Brain pericyte (primary cell): ENCODE results near the gene METTL23.

Source experiments
- DNase-seq: peaks from one replicate; pipeline ENCODE4 v3.0.0-alpha.2; 2012; ENCODE audit warnings: low read depth, low spot score

METTL23 gene, protein sequence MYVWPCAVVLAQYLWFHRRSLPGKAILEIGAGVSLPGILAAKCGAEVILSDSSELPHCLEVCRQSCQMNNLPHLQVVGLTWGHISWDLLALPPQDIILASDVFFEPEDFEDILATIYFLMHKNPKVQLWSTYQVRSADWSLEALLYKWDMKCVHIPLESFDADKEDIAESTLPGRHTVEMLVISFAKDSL

DNA sequence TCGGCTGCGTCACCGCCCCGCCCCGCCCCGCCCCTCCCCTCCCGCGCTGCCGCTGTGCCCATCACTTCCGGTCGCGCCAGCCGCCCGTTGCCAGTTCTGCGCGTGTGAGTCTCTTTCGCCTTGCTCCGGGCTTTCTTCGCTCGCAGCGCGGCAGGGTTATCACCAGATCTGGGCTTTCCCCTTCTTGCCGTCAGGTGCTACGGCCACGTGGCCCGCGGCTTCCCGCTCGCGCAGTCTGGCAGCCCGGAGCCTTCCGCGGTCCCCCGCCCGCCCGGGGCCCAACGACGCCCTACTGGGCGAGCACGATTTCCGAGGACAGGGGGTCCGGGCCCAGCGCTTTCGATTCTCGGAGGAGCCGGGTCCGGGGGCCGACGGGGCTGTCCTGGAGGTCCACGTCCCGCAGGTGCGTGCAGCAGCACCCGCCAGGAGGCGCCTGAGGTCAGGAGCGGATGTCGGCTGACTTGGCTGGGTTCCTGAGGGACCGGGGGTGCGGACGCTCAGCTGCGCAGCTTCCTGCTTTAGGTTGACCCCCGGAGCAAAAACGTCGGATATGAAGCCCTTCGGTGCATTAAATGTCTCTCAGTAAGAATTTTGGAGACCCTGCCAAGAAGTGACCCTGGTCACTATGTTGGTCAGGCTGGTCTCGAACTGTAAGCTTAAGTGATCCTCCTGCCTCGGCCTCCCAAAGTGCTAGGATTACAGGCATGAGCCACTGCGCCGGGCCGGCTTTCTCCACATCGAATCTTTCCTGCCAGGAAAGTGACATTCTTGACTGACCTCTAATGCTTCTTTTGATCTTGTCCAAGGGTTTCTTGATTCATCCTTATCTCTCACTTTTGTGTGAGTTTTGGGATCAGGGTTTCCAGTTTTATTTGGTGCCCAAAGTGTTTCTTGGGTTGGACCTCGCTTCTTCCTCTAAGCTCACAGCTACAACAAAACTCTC, at the start of gene METTL23:
Gene METTL23, plus strand, starts transcription at position 64 of the 943 bp plus-strand sequence. CDS start 2,872 bp downstream, outside the sequence.
- DNase-seq, result no peak

DNA sequence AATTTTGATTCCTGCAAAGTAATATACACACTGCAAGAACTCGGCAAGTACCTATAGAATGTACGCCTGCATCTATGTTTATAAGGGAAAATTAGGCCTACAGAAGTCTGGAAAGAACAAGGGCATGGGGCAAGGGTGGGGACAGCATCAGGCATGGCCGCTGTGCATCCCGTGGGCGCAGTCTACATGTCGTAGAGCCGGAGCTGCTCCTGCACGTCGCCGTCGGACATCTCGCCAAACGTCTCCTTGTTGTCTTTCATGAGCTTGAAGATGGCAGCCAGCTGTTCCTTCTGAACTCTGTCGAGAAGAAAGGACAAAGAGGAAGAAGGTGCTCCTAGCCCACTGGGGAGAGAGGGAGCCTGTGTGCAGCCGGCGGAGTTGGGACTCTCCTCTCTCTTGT, 49.2 kb upstream of the METTL23 start:
- no peak for DNase-seq

DNA sequence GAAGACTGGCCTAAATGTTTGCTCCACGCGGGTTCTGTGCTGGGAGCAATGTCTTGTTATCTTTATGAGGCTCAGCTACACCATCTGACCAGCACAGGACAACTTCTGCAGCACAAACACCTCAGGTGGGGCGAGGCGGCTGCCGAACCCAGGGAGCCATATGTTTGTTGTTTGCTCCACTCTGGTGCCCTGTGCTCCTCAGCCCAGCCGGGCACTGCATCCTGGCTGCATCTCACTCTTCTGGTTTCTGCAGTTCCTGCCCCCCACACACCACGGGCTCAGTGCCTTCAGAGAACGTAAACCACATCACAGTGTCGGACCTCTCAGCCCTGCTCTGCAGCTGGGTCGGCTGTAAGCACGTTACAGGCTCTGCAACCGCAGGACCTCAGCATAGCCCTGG, 48.3 kb upstream of the METTL23 start:
- no peak for DNase-seq

DNA sequence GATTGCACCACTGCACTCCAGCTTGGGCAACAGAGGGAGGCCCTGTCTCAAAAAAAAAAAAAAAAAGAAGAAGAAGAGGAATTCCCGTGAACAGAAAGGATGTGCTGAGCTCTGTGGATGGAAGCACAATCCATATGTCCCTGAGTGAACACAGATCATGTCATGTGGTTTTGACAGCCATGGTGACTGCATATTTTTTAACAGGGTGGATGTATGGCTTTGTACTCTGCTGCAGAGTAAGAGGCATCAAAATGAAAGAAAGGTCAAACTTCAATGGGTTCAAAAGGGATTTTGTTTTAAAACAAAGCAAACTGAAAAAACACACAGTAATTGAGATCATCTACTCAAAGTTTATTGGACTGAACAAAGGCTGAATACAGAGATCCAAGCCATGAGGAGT, 47.4 kb upstream of the METTL23 start:
- DNase-seq, result no peak

DNA sequence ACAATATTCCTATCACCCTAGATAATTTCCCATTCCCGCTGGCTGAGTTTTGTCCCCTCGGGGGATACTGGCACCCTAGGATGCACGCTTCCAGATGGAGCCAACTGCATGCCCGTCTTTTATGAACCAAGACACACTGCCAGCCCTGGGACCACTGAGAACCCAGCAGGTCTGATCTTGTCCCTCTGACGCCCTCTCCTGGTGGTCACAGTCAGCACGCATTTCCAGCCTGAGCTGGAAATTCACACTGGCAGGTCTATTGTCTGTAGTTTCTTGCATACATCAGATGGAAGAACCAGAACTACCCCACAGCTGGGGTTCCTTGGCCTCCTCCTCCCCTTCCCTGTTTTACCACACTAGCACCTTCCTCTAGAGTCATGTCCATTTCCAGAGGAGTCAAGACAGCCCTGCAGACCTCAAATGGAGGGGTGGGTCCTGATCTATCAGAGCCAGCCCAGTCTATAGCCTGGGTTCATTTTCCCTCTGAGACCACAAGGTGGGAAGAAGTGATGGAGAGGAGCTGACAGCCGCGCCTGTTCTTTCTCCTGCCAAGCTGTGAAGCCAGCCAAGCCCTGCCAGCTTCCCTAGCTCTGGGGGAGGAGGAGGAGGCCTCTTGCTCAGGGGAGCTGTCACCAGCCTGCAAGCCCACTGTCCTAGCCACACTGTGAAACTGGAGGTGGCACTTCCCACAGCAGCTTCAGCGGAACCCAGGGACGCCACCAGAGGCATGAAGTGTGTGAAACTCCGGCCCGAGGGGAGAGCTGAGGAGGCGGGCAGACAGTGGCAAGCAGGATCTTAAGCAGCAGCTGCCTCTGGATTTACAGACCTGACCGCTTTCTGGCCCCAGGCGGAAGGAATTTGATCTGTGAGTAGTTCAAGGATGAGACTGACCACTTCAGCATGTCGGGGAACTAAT, 45.2 kb upstream of the METTL23 start:
- DNase-seq, result no peak

DNA sequence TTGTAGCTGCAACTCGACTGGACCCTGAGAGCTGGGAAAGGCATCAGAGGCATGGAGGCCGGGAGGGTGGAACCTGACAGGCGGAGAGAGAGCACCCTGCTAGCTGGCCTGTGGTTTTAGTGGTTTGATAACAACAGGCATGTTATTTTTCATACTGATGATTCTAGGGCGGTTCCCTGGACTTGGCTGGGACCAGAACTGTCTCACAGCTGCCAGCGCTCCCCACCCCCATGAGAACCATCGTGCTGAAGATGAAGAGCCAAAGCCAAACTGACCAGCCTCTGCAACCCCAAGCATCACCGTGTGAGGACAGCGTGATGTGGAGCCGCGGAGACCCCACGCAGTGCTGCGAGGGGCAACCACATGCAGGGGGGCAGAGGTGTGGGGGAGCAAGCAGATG, 44.3 kb upstream of the METTL23 start:
- DNase-seq, result no peak

DNA sequence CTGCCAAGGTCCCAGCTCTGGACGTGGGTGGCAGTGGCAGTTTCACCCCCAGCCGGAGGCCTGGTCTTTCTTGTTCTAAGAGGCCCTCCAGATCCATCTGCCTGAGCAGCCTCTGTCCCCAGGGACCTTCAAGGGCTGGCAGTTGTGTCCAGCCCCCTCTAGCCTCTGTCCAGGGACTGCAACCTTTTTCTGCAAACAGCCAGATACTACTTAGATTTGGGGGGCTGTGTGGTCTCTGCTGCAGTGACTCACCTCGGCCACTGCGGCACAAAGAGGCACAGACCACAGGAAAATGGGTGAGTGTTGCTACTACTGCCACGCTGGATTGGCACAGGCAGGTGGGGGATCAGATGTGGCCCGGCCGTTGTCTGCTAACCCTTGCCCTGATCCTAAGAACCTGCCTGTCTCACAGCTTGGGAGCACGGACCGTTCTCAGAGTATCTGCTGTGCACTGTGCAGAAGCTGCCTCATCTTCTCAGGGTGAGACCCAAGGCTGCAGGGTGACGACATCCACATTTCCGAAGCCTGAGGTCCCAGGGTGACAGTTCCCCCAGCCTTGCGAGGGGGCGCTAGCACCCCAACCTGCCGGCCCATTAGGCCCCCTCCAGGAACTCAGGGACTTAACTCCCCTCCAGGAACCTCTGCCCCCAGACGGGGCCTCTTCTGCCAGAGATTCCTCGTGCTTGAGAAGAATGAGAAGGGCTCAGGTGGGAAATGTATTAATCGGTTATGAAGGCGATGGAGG, 43.5 kb upstream of the METTL23 start:
- DNase-seq, result no peak

DNA sequence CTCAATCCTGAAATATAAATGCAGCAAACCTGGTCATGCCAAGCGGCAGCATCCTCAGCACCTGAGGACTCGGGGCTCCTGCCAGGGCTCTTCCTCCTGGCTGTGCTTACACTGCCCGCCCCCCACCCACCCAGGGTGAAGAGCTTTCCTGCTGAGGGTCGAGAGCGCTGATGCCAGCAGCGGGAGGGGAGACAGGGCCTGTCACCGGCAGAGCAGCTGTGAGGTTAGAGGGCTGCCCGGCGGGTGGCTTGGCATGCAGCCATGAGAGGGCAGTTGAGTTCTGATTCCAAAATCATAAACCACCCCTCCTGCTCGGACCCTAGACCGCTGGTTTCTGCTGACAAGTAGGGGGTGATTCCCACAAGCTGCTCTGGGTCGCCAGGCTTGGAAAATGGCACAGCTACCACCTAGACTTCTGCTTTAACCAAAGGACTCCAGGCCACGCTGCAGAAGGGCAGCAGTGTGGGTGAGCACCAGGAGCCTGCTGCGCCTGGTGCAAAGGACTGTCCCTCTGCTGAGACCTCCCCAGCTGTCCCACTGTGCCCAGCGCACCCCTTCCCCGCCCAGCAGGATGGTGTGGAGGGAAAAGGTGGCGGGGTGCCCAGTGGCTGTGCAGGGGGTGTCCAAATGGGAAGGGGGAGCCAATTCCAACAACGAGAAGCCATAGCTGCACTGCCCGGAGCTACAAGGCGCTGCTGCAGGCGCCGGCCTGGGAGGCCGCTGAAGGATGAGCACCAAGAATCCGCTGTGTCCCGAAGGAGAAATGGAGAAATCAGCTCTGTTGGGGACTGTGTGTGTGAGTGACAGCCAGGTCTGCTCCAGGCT, 42.5 kb upstream of the METTL23 start:
- no peak for DNase-seq

DNA sequence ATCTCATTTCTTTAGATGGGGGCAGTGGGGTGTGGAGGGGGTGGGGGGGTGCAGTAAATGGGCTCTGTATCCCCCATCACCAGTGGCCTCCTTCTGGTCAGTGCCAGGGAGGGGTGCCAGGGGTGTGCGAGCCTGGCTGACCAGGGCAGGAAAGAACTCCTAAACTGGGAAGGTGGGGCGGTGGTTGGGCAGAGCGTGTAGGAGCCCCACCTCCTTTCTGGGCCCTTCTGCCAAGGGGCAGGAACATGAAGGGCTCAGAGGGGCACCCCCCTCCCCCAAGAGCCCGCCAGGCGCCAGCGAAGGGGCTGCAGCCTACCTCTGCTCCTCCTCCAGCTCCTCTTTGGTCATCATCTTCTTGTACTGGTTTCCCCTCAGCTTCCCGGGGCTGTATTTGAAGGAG, 41.9 kb upstream of the METTL23 start:
- DNase-seq, result no peak

DNA sequence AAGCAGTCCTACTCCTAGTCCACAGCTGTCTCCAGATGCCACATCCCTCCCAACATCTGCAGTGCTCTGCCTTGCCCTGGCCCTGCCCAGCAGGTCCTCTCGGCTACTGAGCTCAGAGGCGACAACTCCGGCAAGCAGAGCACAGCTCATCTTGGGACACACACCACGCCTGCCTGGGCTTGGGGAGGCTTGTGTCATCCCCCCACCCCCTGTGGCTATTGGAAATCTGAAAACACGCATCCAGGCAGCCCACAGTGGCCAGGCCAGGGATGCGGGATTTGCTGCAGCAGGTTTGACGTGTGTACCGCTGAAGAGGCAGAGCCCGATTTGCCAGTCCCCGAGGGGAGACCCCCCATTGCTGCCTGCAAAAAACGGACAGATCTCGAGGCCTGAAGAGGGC, 41.3 kb upstream of the METTL23 start:
- no peak for DNase-seq

DNA sequence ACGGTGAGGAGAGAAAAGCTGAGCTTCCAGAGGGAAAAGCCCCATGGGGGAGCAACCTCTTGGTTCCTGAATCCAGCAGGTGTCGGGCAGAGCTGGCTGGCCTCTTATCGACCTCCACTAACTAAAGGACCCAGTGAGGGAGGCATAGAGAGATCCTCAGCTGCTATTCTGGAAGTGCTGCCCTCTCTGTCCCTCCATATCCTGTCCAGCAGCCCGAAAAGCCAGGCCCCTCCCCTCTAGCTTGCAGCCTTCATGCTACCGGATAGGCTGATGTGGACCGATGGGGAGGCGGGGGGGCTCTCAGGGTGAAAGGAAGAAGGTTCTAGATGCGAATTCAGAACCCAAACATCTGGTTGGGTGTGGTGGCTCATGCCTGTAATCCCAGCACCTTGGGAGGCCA, 40.8 kb upstream of the METTL23 start:
- no peak for DNase-seq

DNA sequence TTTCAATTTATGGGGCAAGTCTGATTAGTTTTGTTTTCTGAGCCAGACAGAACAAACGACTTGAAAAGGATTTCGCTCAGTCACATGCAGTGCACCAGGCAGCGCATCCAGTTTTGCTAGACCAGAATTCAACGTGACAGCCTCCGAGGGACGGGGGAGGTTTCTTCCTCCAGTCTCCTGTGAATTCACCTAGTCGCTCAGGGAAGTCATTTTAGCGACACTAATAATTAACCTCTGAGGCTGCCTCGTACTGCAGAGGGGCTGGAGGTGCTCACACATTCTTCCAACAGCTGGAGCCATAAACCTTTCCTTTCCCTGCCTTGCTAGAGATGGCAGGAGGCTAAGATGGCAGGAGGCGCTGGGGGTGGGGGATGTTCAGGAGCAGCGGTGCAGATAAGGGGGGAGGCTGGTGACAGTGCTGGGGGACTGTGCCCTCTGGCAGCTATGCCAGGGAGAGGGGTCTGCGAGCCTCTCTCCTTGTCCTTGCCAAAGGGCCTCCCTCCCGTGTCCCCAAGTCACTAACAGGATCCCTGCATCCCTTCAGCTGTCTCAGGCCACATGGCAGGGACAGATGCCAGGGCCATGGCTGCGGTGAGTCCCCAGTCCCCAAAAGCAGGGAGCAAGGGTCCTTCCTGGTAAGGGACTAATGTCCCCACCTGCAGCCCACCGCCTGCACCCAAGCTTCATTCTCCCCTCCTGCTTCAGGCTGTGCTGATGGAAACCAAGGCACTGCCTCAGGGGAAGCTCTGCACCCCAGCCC, 39.9 kb upstream of the METTL23 start:
- no peak for DNase-seq

DNA sequence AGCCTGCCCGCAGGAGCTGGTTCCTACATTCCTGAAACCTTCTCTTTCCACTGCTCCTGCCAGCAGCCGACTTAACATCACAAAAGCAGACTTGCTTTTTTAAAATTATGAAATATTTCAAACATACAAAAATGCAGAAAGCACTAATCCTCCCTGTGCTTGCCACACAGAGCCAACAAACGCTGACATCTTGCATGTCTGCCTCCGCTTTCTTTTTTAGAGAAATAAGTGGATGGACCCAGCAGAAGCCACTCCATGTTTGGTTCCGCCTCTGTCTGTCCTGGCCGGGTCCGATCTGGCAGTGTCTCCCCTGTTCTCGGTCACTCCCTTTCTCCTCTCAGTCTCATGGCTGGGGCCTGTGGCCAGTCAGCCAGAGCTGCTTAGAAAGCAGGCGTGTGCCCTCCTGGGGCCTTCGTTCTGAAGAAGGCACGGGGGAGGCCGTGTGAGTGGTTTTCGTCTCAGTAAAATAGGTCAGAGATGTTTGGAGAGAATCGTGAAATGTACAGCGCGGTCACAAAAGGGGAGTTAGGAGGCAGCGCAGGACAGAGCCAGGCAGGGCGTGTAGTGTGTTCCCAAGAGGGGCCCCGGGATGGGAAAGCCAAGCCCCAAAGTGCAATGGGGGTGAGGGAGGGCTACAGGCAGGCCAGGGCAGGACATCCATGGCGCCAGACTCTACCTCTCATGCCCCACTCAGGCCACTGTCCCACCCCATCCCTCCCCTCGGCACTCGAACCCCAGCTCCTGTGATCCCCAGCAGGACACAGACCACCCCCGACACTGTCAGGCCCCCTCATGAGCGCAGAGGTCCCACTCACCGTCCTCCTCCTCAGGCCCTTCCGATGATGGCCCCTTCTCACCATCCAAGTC, 39.1 kb upstream of the METTL23 start:
- no peak for DNase-seq

DNA sequence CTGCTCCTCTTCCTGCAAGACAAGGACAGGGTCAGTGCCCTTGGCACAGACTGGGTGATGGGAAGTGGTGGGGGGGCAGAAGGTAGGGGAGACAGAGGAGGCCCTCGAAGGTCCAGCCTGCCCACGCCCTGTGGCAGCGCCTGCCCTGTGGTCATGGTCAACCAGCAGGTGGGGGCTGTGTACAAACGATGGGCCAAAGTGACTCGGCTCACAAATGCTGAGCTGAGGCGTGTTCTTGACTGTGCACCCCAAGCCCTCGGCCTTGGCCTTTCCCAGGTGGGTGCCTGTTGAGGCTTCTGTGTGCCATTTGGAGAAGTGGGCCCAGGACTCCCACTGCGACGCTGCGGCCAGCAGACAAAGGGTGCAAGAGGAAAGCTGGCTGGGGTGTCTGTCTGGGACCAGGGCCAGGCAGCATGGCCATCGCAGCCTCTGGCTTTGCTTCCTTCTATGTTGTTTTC, 38.4 kb upstream of the METTL23 start:
- no peak for DNase-seq

DNA sequence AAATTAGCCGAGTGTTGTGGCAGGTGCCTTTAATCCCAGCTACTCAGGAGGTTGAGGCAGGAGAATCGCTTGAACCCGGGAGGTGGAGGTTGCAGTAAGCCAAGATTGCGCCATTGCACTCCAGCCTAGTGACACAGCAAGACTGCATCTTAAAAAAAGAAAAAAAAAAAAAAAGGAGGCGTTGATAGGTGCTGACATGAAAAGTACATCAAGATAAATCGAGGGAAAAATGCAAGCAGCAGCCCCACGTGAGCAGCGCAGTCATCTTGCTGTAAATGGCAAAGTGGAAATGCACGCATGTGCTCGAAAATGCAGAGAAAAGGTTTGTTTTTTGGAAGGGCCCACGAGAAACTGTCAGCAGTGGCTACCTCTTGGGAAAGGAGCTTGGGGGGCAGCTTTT, 36.8 kb upstream of the METTL23 start:
- no peak for DNase-seq

DNA sequence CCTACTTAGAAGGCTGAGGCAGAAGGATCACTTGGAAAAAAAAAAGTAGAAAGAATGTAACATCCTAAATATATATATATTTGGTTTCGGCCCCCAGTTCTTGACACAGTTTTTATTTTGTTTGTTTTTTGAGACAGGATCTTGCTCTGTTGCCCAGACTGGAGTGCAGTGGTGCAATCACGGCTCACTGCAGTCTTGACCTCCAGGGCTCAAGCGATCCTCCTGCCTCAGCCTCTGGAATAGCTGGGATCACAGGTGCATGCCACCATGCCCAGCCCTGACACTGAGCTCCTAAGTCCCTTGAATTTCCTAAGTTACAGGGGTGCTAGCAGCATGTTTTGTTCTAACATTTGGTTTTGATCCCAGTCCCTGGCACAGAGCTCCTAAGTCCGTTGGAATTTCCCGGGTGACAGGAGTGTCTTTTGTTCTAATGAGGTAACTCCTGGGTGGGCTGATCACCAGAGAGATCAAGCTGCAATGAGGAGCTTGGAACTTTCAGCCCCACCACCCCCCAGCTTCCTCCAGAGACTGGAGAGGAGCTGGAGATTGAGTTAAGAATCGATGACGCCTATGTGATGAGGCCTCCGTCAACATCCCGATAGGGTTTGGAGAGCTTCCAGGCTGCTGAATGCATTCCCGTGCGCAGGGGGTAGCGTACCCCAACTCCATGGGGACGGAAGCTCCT, 35.9 kb upstream of the METTL23 start:
- DNase-seq, result no peak

DNA sequence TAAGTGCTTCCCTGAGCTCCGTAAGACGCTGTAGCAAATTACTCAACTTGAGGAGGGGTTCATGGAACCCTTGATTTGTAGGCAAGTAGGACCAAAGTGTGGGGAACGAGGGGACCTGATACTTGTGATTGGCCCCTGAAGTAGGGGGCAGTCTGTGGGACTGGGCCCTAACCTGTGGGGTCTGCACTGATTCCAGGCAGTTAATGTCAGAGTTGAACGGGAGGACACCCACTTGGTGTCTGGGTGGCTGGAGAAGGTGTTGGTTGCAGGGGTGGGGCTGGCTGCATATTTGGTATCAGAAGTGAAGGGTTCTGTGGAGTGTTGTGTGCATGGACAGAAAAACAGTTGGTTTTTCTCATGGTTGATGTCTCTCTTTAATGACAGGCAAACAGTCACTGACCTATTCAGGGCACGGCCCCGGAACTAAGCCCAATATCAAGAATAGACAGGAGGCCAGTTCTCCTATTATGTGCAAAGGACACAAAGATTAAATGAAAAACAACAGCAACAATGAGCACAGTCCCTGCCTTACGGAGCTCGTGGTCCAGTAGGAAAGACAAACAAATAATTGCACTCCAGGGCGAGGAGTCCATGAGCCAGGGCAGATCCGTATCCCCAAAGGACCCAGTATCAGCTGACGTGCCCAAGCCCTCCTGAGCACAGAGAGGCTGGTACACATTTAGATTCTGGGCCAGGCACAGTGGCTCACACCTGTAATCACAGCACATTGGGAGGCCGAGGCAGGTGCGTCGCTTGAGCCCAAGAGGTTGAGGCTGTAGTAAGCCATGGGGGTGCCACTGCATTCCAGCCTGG, 35.1 kb upstream of the METTL23 start:
- no peak for DNase-seq
